Measurements from ENCODE around the gene IKZF2. TPM values are rescaled to one million over a fixed set of nuclear protein-coding genes. Genes with fewer than 3 reads are reported as not detected.

IKZF2 gene
- total RNA-seq, 2 experiments from 2014 or later = 24.4 to 28.7 TPM

DNA sequence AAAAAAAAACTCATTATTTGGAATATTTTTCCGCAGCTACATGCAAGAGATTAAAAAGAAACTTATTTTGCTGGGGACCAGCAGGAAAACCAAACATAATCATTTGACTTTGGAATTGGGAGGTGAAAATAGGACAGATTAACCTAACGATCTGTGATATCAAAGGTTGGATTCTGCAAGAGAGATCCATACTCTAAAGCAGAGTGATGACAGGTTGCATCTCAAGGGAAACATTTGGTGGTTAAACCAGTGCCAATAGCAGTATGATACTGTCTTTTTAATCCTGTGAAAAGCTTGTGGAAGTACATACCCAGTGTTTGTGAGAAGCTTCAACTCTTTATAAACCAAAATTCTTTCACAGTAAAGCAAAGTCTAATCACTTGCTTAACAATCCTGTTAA lies 5.3 kb upstream of the IKZF2 start:
- POLR2A ChIA-PET = interaction anchor here (0.6 kb wide), 1 partner anchor 1419 kb away, joined by 3 read pairs; no protein-coding TSS in a partner anchor
- ATAC-seq (no peak), DNase-seq (no peak)
- Mint-ChIP-seq H3K27ac (peak overlapping the region; percentile 19), H3K4me3 (no peak overlapping the region), H3K4me1 (ENCODE audit: low read depth) (peaks cover 34% of the 10 kb centered on the region), H3K36me3 (ENCODE audit: low read depth) (peaks cover 3% of the 10 kb centered on the region), H3K27me3 (peaks cover 6% of the 10 kb centered on the region), H3K9me3 (no peaks in the 10 kb centered on the region)
- intact Hi-C loops (cut with micrococcal nuclease) = no loop called here
- CTCF ChIA-PET = interaction anchor here (0.7 to 1.4 kb wide), 4 partner anchors 12 to 379 kb away, joined by 3 to 4 read pairs (median 4); no protein-coding TSS in a partner anchor
- no peak for TF ChIP-seq CTCF (IDR thresholded peaks at IDR 0.05)

DNA sequence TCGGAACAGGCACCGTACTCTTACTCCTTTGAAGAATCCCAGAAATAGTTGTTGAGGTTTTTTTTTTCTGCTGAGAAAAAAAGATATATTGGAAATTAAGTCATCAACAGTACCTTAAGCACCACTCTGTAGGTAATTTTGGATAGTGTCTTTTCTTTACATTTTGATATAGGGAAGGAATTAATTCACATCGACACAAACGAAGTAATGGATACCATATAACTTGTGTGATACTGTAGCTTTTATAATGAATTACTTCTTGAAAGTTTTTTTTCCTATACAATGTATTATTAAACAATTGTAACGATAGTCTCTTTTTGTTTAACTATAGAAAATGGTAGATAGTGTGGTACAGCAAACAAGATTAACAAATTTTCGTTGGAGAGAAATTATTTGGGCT lies 1.5 kb upstream of the IKZF2 start:
- peak overlapping the region; percentile 87 for H3K27ac Mint-ChIP-seq
- TF ChIP-seq CTCF (IDR thresholded peaks at IDR 0.05) = no peak
- peaks cover 47% of the 10 kb centered on the region for H3K4me1 Mint-ChIP-seq (ENCODE audit: low read depth)
- ATAC-seq (no peak), DNase-seq (no peak)
- peaks cover 3% of the 10 kb centered on the region for H3K36me3 Mint-ChIP-seq (ENCODE audit: low read depth)
- CTCF ChIA-PET = interaction anchor here (0.6 to 2.4 kb wide), 16 partner anchors 8 to 465 kb away, joined by 3 to 36 read pairs (median 6); no protein-coding TSS in a partner anchor
- no peaks in the 10 kb centered on the region for H3K9me3 Mint-ChIP-seq
- POLR2A ChIA-PET = interaction anchor here (0.6 to 3.2 kb wide), 7 partner anchors 22 to 289 kb away, joined by 3 to 14 read pairs (median 4); no protein-coding TSS in a partner anchor
- H3K4me3 Mint-ChIP-seq = peak overlapping the region; percentile 83
- peaks cover 12% of the 10 kb centered on the region for H3K27me3 Mint-ChIP-seq
- intact Hi-C loops (cut with micrococcal nuclease) = loop anchor here (1.0 to 5.0 kb wide), 7 partner anchors 36 to 466 kb away; no protein-coding TSS in a partner anchor

GRCh38 chr2:213152065-213152794 lies 818 bp upstream of the IKZF2 start:
- DNase-seq (no peak), ATAC-seq (peak; percentile 9)
- peaks cover 42% of the 10 kb centered on the region for H3K4me1 Mint-ChIP-seq (ENCODE audit: low read depth)
- ChIA-PET POLR2A (interaction anchor here (0.6 to 3.2 kb wide), 6 partner anchors 22 to 289 kb away, joined by 3 to 14 read pairs (median 4); no protein-coding TSS in a partner anchor), CTCF (interaction anchor here (0.8 to 2.4 kb wide), 10 partner anchors 8 to 375 kb away, joined by 3 to 36 read pairs (median 6); no protein-coding TSS in a partner anchor)
- TF ChIP-seq CTCF (IDR thresholded peaks at IDR 0.05) = no peak
- peak overlapping the region; percentile 87 for H3K27ac Mint-ChIP-seq
- no peaks in the 10 kb centered on the region for H3K9me3 Mint-ChIP-seq
- H3K36me3 Mint-ChIP-seq (ENCODE audit: low read depth) = peaks cover 6% of the 10 kb centered on the region
- H3K27me3 Mint-ChIP-seq = peaks cover 12% of the 10 kb centered on the region
- intact Hi-C loops (cut with micrococcal nuclease) = loop anchor here (2.0 to 5.0 kb wide), 6 partner anchors 35 to 465 kb away; no protein-coding TSS in a partner anchor
- H3K4me3 Mint-ChIP-seq = peak overlapping the region; percentile 83

- peaks cover 12% of the 10 kb centered on the region for H3K27me3 Mint-ChIP-seq
- intact Hi-C loops (cut with micrococcal nuclease) = loop anchor here (5.0 kb wide), 5 partner anchors 33 to 463 kb away; no protein-coding TSS in a partner anchor
- peaks cover 33% of the 10 kb centered on the region for H3K4me1 Mint-ChIP-seq (ENCODE audit: low read depth)
- TF ChIP-seq CTCF (IDR thresholded peaks at IDR 0.05) = no peak
- no peak for DNase-seq
- POLR2A ChIA-PET = interaction anchor here (0.9 to 3.2 kb wide), 7 partner anchors 13 to 136 kb away, joined by 3 to 14 read pairs (median 4); no protein-coding TSS in a partner anchor
- H3K36me3 Mint-ChIP-seq (ENCODE audit: low read depth) = peaks cover 12% of the 10 kb centered on the region
- H3K4me3 Mint-ChIP-seq = peak overlapping the region; percentile 83
- no peaks in the 10 kb centered on the region for H3K9me3 Mint-ChIP-seq
- ATAC-seq = no peak
- CTCF ChIA-PET = interaction anchor here (0.6 to 2.8 kb wide), 11 partner anchors 18 to 373 kb away, joined by 3 to 11 read pairs (median 5); no protein-coding TSS in a partner anchor
- peak overlapping the region; percentile 88 for H3K27ac Mint-ChIP-seq
Measured at GRCh38 chr2:213150315-213151097, 906 bp downstream of the IKZF2 start.

Measured in activated CD8-positive, alpha-beta T cell treated with anti-CD3 and anti-CD28 coated beads for 36 hours (primary cell).